ENCODE data around the gene DVL3. TPM values are rescaled to one million over a fixed set of nuclear protein-coding genes. Genes with fewer than 3 reads are reported as not detected.

The DVL3 gene
- total RNA-seq, 2 experiments from 2014 or later: 24.9 to 29.6 TPM

DNA sequence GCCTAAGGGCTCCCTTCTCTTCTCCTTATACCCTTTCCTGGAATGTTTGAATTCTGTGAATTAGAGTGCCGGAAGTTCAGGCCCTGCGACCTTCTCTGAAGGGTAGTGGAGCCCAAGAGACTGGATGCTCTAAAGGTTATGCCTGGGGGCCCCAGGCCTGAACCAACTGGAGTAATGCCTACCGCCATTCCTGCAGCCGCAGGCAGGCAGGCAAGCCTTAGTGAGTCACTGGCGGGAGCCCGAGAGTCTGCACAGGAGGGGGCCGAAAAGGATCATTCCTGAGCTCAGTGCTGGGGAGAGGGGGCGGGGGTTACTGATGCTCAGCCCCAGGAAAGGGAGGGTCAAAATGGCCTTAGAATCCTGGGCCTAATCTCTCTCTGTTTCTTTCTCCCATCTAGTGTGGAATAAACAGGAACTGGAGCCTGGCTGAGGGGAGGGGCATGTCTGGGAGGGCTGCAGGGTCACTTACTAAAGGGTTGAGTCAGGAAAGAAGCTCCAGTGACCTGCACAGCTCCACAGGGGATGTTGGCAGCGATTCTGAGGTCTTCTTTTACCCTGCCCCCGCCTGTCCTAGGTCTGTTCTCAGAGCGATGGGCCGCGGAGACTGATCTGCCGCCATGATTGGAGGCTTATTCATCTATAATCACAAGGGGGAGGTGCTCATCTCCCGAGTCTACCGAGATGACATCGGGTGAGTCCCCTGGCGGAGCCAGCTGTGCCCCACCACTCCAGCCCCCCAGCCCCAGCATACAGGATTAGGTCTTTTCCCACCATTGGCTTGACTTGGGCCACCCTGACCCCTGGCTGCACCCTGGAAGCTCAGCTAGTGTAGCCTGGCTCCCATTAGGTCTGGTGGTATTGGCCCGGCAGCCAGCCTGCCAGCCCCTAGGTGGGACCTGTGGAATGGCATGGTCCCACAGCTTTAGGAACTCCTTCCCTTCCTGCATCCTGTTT is 21.5 kb downstream of the DVL3 start:
- ChIA-PET CTCF (no interaction called here), POLR2A (interaction anchor here (0.5 kb wide), 1 partner anchor 18 kb away, joined by 3 read pairs; no protein-coding TSS in a partner anchor)
- intact Hi-C loops (cut with DNase I, micrococcal nuclease): no loop called here
- no peaks in the 10 kb centered on the region for H3K27me3 Mint-ChIP-seq
- H3K27ac Mint-ChIP-seq: peak overlapping the region; percentile 58
- H3K36me3 Mint-ChIP-seq (ENCODE audit: low read depth): peaks cover 32% of the 10 kb centered on the region
- H3K4me3 Mint-ChIP-seq: peak overlapping the region; percentile 95
- H3K4me1 Mint-ChIP-seq: peaks cover 23% of the 10 kb centered on the region
- no peak for ATAC-seq
- no peaks in the 10 kb centered on the region for H3K9me3 Mint-ChIP-seq (ENCODE audit: low read depth)
- DNase-seq: peak; percentile 27

DNA sequence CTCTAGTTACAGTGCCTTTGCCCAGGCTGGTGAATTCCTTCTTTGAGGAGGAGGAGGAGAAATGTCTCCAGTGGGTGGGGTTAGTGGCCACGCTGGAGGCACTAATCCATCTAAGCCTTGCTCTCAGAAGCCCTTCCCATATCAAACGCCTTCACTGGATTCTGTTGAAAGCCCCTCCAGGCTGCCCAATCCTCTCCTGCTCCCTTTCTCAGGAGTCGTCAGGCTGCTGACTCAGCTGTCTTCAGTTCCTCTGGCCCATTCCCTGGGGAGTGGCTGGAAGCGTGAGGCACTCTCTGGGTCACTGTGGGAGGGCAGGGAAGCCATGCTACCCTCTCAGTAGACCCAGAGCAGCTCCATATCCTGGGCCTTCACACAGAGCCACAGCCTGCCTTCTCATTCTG is 22.2 kb downstream of the DVL3 start:
- Mint-ChIP-seq H3K27ac (peak overlapping the region; percentile 13), H3K4me1 (peaks cover 23% of the 10 kb centered on the region), H3K4me3 (no peak overlapping the region), H3K9me3 (ENCODE audit: low read depth) (no peaks in the 10 kb centered on the region), H3K27me3 (no peaks in the 10 kb centered on the region), H3K36me3 (ENCODE audit: low read depth) (peaks cover 34% of the 10 kb centered on the region)
- ATAC-seq (no peak), DNase-seq (no peak)
- intact Hi-C loops (cut with DNase I, micrococcal nuclease): no loop called here
- ChIA-PET POLR2A (interaction anchor here (0.5 kb wide), 1 partner anchor 17 kb away, joined by 3 read pairs; no protein-coding TSS in a partner anchor), CTCF (no interaction called here)

DNA sequence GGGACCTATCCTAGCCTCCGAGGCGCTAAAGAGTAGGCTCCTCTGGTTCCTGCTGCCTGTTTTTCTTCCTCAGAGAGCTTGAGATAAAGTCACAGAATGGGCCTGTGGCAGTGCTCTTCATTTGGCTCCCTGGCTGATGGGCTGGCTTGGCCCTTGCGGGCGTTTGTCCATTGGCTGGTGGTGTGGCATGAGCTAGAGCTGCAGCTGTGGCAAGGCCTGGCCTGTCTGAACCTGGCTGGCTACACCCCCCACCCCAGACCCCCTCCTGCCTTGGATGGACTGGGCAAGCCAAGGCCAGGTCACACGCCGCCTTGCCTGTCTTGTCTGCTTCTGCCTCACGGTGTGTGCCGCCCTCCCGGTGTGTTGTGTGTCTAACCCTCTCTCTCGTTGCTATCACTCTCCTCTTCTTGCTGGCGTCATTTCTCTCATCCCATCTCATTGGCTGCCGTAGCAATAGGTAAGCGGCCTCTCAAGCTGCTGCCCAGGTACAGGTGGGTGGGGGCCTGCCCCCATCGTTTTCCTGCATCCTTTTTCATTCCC is 22.7 kb downstream of the DVL3 start:
- no peak for DNase-seq
- Mint-ChIP-seq H3K4me3 (no peak overlapping the region), H3K36me3 (ENCODE audit: low read depth) (peaks cover 36% of the 10 kb centered on the region), H3K9me3 (ENCODE audit: low read depth) (no peaks in the 10 kb centered on the region), H3K27me3 (no peaks in the 10 kb centered on the region), H3K4me1 (peaks cover 23% of the 10 kb centered on the region), H3K27ac (no peak overlapping the region)
- ATAC-seq: no peak
- intact Hi-C loops (cut with DNase I, micrococcal nuclease): no loop called here
- POLR2A ChIA-PET: interaction anchor here (0.6 kb wide), 1 partner anchor 69 kb away, joined by 4 read pairs; no protein-coding TSS in a partner anchor
- CTCF ChIA-PET: no interaction called here

DNA sequence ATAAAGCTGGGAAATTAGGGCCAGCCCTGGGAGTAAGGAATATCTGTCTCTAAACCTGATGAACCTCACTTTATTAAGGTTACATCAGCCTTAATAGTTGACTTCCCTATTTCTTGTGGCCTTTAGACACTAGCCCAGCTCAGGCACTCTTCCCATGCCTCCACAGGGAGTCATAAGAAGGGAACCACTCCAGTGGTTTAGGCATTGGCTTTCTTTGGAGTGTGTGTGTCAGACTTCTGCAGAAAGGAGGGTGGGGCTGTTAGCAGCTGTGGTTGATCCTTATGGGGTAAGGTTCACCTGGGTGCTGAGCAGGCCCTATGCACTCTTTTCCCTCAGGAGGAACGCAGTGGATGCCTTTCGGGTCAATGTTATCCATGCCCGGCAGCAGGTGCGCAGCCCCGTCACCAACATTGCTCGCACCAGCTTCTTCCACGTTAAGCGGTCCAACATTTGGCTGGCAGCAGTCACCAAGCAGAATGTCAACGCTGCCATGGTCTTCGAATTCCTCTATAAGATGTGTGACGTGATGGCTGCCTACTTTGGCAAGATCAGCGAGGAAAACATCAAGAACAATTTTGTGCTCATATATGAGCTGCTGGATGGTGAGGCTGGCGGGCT is 23.5 kb downstream of the DVL3 start:
- no peak overlapping the region for H3K27ac Mint-ChIP-seq
- H3K4me1 Mint-ChIP-seq: peaks cover 23% of the 10 kb centered on the region
- H3K36me3 Mint-ChIP-seq (ENCODE audit: low read depth): peaks cover 42% of the 10 kb centered on the region
- DNase-seq (no peak), ATAC-seq (no peak)
- no peaks in the 10 kb centered on the region for H3K9me3 Mint-ChIP-seq (ENCODE audit: low read depth)
- intact Hi-C loops (cut with DNase I, micrococcal nuclease): no loop called here
- CTCF ChIA-PET: interaction anchor here (0.6 to 1.2 kb wide), 2 partner anchors 49 to 1179 kb away, joined by 3 read pairs; no protein-coding TSS in a partner anchor
- no peaks in the 10 kb centered on the region for H3K27me3 Mint-ChIP-seq
- POLR2A ChIA-PET: no interaction called here
- no peak overlapping the region for H3K4me3 Mint-ChIP-seq

DNA sequence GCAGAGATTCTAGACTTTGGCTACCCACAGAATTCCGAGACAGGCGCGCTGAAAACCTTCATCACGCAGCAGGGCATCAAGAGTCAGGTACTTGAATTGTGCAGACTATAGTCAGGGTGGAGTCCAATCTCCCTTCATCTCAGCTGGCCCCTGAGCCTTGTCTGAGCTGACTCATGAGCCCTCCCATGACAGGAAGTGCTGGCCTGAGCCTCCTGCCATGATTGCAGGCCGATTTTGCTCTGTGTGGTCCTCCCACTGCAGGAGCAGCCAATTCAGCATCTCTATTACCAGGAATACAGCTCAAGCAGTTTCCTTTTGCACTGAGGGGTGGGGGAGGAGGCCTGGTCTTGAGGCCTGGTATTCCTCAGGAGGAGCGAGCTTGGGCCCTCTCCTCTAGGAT is 25.0 kb downstream of the DVL3 start:
- DNase-seq (no peak), ATAC-seq (no peak)
- ChIA-PET CTCF (no interaction called here), POLR2A (no interaction called here)
- H3K27me3 Mint-ChIP-seq: no peaks in the 10 kb centered on the region
- H3K9me3 Mint-ChIP-seq (ENCODE audit: low read depth): no peaks in the 10 kb centered on the region
- peaks cover 53% of the 10 kb centered on the region for H3K36me3 Mint-ChIP-seq (ENCODE audit: low read depth)
- H3K4me3 Mint-ChIP-seq: no peak overlapping the region
- intact Hi-C loops (cut with DNase I, micrococcal nuclease): loop anchor here in 1 of 2 experiments (10.0 kb wide), 1 partner anchor 485 kb away; the partner anchor contains the start of gene YEATS2
- peaks cover 23% of the 10 kb centered on the region for H3K4me1 Mint-ChIP-seq
- H3K27ac Mint-ChIP-seq: no peak overlapping the region

DNA sequence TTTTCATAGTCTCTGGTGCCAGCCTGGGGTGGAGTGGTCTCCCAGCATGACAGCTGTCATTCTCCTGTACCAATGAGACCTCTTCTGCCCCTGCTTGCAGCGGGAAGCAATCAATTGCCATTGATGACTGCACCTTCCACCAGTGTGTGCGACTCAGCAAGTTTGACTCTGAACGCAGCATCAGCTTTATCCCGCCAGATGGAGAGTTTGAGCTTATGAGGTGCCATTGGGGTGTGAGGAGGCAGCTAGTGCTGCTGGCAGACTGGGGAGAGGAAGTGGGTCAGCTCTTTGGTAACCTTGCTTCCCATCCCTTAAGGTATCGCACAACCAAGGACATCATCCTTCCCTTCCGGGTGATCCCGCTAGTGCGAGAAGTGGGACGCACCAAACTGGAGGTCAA is 26.4 kb downstream of the DVL3 start:
- intact Hi-C loops (cut with DNase I, micrococcal nuclease): loop anchor here in 1 of 2 experiments (10.0 kb wide), 1 partner anchor 487 kb away; the partner anchor contains the start of gene YEATS2
- peaks cover 15% of the 10 kb centered on the region for H3K4me1 Mint-ChIP-seq
- no peaks in the 10 kb centered on the region for H3K9me3 Mint-ChIP-seq (ENCODE audit: low read depth)
- DNase-seq (no peak), ATAC-seq (no peak)
- ChIA-PET POLR2A (no interaction called here), CTCF (interaction anchor here (0.6 to 1.1 kb wide), 3 partner anchors 46 to 145 kb away, joined by 3 read pairs; no protein-coding TSS in a partner anchor)
- no peaks in the 10 kb centered on the region for H3K27me3 Mint-ChIP-seq
- H3K4me3 Mint-ChIP-seq: no peak overlapping the region
- H3K27ac Mint-ChIP-seq: no peak overlapping the region
- peaks cover 50% of the 10 kb centered on the region for H3K36me3 Mint-ChIP-seq (ENCODE audit: low read depth)

DNA sequence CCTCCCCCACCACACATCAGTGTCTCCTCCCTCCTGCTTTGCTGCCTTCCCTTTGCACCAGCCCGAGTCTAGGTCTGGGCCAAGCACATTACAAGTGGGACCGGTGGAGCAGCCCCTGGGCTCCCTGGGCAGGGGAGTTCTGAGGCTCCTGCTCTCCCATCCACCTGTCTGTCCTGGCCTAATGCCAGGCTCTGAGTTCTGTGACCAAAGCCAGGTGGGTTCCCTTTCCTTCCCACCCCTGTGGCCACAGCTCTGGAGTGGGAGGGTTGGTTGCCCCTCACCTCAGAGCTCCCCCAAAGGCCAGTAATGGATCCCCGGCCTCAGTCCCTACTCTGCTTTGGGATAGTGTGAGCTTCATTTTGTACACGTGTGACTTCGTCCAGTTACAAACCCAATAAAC is 28.5 kb downstream of the DVL3 start:
- no peak for ATAC-seq
- no peak for DNase-seq
- Mint-ChIP-seq H3K4me1 (peaks cover 25% of the 10 kb centered on the region), H3K36me3 (ENCODE audit: low read depth) (peaks cover 56% of the 10 kb centered on the region), H3K4me3 (no peak overlapping the region), H3K9me3 (ENCODE audit: low read depth) (no peaks in the 10 kb centered on the region), H3K27me3 (no peaks in the 10 kb centered on the region), H3K27ac (no peak overlapping the region)
- intact Hi-C loops (cut with DNase I, micrococcal nuclease): loop anchor here in 1 of 2 experiments (10.0 kb wide), 1 partner anchor 489 kb away; the partner anchor contains the start of gene YEATS2
- POLR2A ChIA-PET: no interaction called here
- CTCF ChIA-PET: interaction anchor here (0.5 to 2.0 kb wide), 5 partner anchors 44 to 133 kb away, joined by 3 to 4 read pairs (median 3); partner anchors contain the start of gene EEF1AKMT4

DNA sequence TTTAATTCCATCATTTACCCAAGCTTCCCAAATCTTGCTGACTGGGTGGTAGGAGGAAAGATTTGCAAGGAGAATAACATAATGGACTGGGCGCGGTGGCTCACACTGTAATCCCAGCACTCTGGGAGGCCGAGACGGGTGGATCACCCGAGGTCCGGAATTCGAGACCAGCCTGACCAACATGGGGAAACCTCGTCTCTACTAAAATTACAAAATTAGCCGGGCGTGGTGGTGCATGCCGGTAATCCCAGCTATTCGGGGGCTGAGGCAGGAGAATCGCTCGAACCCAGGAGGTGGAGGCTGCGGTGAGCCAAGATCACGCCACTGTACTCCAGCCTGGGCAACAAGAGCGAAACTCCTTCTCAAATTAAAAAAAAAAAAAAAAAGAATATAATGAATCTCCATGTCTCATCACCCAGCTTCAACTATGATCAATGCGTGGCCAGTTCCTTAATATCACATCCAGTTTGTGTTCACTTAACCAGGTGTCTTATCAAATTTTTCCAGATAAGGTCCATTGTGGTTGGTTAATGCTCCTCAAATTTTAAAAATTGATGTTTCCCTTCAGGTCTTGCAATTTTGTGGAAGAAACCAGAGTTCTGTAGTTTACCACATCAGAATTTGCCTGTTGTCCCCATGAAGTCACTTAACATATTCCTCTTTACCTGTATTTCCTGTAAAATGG is 29.5 kb downstream of the DVL3 start:
- POLR2A ChIA-PET: no interaction called here
- H3K4me1 Mint-ChIP-seq: peaks cover 29% of the 10 kb centered on the region
- peaks cover 58% of the 10 kb centered on the region for H3K36me3 Mint-ChIP-seq (ENCODE audit: low read depth)
- no peak for DNase-seq
- no peak for ATAC-seq
- H3K4me3 Mint-ChIP-seq: peak overlapping the region; percentile 99
- CTCF ChIA-PET: interaction anchor here (0.7 to 2.0 kb wide), 6 partner anchors 43 to 70 kb away, joined by 3 to 7 read pairs (median 3); partner anchors contain the start of gene EEF1AKMT4
- peak overlapping the region; percentile 91 for H3K27ac Mint-ChIP-seq
- no peaks in the 10 kb centered on the region for H3K9me3 Mint-ChIP-seq (ENCODE audit: low read depth)
- intact Hi-C loops (cut with DNase I, micrococcal nuclease): loop anchor here in 1 of 2 experiments (1.0 to 10.0 kb wide), 5 partner anchors 10 to 1403 kb away; partner anchors contain the start of genes AP2M1, DVL3, PSMD2 and SENP2
- no peaks in the 10 kb centered on the region for H3K27me3 Mint-ChIP-seq

DNA sequence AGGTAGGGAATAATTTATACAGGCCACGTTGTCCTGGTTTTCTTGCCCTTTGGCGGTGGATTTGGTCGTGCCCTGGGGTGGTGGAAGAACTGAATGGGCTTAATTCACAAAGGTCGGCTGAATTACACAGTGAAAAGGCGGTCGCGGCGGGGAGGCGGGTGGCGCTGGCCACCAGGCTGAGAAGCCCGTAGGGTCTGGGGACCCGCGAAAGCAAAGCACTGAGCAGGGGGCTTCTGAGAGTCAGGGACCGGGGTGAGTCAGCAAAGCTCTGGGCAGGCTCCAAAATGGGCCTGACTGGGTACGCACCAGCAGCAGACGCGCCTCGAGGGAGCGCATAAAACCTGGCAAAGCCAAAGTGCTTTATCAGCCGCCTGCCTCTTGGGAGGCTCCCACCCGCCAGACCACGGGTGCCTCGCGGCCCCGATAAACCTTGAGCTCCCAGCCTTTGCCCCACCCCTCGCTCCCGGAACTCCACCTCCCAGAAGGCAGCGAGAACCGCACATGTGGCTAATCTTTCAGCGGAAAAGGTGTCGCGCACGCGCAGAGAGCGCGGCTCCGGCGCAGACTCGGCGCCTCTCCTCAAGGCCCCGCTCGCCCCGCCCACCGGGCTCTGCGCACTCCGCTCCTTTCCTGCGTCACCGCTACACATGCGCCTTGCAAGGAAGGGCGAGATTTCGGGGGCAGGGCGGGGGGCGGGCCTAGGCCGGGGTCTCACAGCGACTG is 30.4 kb downstream of the DVL3 start:
- H3K9me3 Mint-ChIP-seq (ENCODE audit: low read depth): no peaks in the 10 kb centered on the region
- peak overlapping the region; percentile 99 for H3K4me3 Mint-ChIP-seq
- H3K4me1 Mint-ChIP-seq: peaks cover 32% of the 10 kb centered on the region
- ChIA-PET CTCF (interaction anchor here (0.7 to 1.6 kb wide), 3 partner anchors 40 to 76 kb away, joined by 3 to 7 read pairs (median 4); partner anchors contain the start of gene EEF1AKMT4), POLR2A (interaction anchor here (0.6 kb wide), 3 partner anchors 11 to 39 kb away, joined by 3 to 5 read pairs (median 3); no protein-coding TSS in a partner anchor)
- ATAC-seq: peak; percentile 95
- H3K36me3 Mint-ChIP-seq (ENCODE audit: low read depth): peaks cover 56% of the 10 kb centered on the region
- peak; percentile 100 for DNase-seq
- peak overlapping the region; percentile 93 for H3K27ac Mint-ChIP-seq
- intact Hi-C loops (cut with DNase I, micrococcal nuclease): loop anchor here (1.0 to 10.0 kb wide), 13 partner anchors 11 to 1402 kb away; partner anchors contain the start of genes AP2M1 (in 2 of the 2), DVL3 (in 2 of the 2), EEF1AKMT4 (in 2 of the 2) and EIF2B5 (in 2 of the 2)
- H3K27me3 Mint-ChIP-seq: no peaks in the 10 kb centered on the region

Measured in activated CD4-positive, alpha-beta T cell treated with anti-CD3 and anti-CD28 coated beads for 36 hours (primary cell).